Measurements from ENCODE around the gene PAIP2. TPM values are rescaled to one million over a fixed set of nuclear protein-coding genes. Genes with fewer than 3 reads are reported as not detected.
A peak's percentile ranks its signal among the peaks of the same experiment; 100 is the strongest.

Gene PAIP2
- total and polyA plus RNA-seq, 2 of the 4 experiments (the other 2 are of a cell fraction), result 41.9 to 59.5 TPM

GRCh38 chr5:139298242-139298641 is 43.4 kb upstream of the PAIP2 start:
- no peaks in the 10 kb centered on the region for H3K27me3 ChIP-seq (ENCODE audit: control insufficient read depth, insufficient read depth, low read length)
- no peak overlapping the region for H3K18ac ChIP-seq (ENCODE audit: low read depth, low read length)
- H4K8ac ChIP-seq (ENCODE audit: low read depth in 2 of 2, low read length in 2 of 2), result no peak overlapping the region
- H2AFZ ChIP-seq (replicated peaks; ENCODE audit: low read length, poor library complexity), result no peak overlapping the region
- H3K79me1 ChIP-seq (ENCODE audit: low read depth in 1 of 2, low read length in 2 of 2), result peaks cover 0 to 27% of the 10 kb centered on the region in 2 experiments; a peak in 2 of 4 replicates
- H3K56ac ChIP-seq (ENCODE audit: extremely low read depth, insufficient read depth, low read length), result no peak overlapping the region
- no peak overlapping the region for H2BK15ac ChIP-seq (ENCODE audit: low read depth, low read length)
- no peak for DNase-seq
- no peak overlapping the region for H2AK5ac ChIP-seq (ENCODE audit: low read depth, low read length)
- BruUV-seq (replicated peaks), result no TSS peak
- ATAC-seq (ENCODE audit: low read depth), result no peak
- peak overlapping the region; percentile 38; the same call in 1 of the 2 replicates for H3K23ac ChIP-seq (ENCODE audit: low read depth, low read length)
- H3K4me1 ChIP-seq (ENCODE audit: control insufficient read depth, insufficient read depth, low read length), result peaks cover 7% of the 10 kb centered on the region
- no peak overlapping the region for H2AK9ac ChIP-seq (replicated peaks; ENCODE audit: low read depth, low read length, poor library complexity)
- H3K14ac ChIP-seq (replicated peaks; ENCODE audit: low read depth, low read length), result no peak overlapping the region
- intact Hi-C loops (cut with micrococcal nuclease), result no loop called here
- H2BK20ac ChIP-seq (ENCODE audit: low read depth, low read length), result no peak overlapping the region
- TF ChIP-seq RFX5 (IDR thresholded peaks at IDR 0.05; ENCODE audit: low read depth, low read length), result no peak
- no peak for TF ChIP-seq USF2 (IDR thresholded peaks at IDR 0.05; ENCODE audit: low read depth, low read length)
- no peak for TF ChIP-seq RCOR1 (IDR thresholded peaks at IDR 0.05; ENCODE audit: insufficient replicate concordance, low read length)
- TF ChIP-seq NFE2L2 (IDR thresholded peaks at IDR 0.05; ENCODE audit: low read depth, low read length), result no peak
- TF ChIP-seq FOS (IDR thresholded peaks at IDR 0.05; ENCODE audit: low read depth, low read length), result no peak
- no peak for TF ChIP-seq MAFK (IDR thresholded peaks at IDR 0.05; ENCODE audit: low read depth, low read length)
- TF ChIP-seq ELK1 (IDR thresholded peaks at IDR 0.05; ENCODE audit: borderline replicate concordance, low read depth, low read length), result no peak
- no peak for TF ChIP-seq RAD21 (IDR thresholded peaks at IDR 0.05; ENCODE audit: low read length)
- no peak for TF ChIP-seq SMC3 (IDR thresholded peaks at IDR 0.05; ENCODE audit: low read depth, low read length)
- TF ChIP-seq CEBPB (IDR thresholded peaks at IDR 0.05; ENCODE audit: low read depth, low read length), result no peak
- TF ChIP-seq MXI1 (IDR thresholded peaks at IDR 0.05; ENCODE audit: borderline replicate concordance, low read depth, low read length), result no peak
- no peak for TF ChIP-seq CHD1 (IDR thresholded peaks at IDR 0.05; ENCODE audit: low read depth, low read length)
- TF ChIP-seq MAZ (IDR thresholded peaks at IDR 0.05; ENCODE audit: borderline replicate concordance, low read depth, low read length), result no peak
- TF ChIP-seq CTCF (conservative IDR thresholded peaks at IDR 0.05; ENCODE audit: low read depth, low read length), result no peak
- TF ChIP-seq POLR2A (IDR thresholded peaks at IDR 0.05; ENCODE audit: low read depth, low read length), result no peak
- no peak for TF ChIP-seq BHLHE40 (IDR thresholded peaks at IDR 0.05; ENCODE audit: low read depth, low read length)
- peaks cover 97% of the 10 kb centered on the region for H4K20me1 ChIP-seq (ENCODE audit: insufficient read depth, low read length)
- no peak overlapping the region for H3K4me3 ChIP-seq (ENCODE audit: insufficient read depth, low read depth, low read length)
- H3K4ac ChIP-seq (ENCODE audit: low read depth, low read length), result no peak overlapping the region
- WGBS, 2 experiments (ENCODE audit: extremely low coverage in 2 of 2, insufficient read length in 1 of 2), result 53% methylated on average over 3 of the region's 11 CpGs; no CpG with 5 or more reads in 1 of the 2 experiments
- H4K91ac ChIP-seq (ENCODE audit: insufficient read depth, low read depth, low read length), result no peak overlapping the region
- no peaks in the 10 kb centered on the region for H3K9me3 ChIP-seq (ENCODE audit: control insufficient read depth, insufficient read depth, low read length)
- in situ Hi-C loops (cut with MboI; ENCODE audit: low sequenced_read_pairs), result no loop called here
- H3K9me1 ChIP-seq (ENCODE audit: insufficient read depth, low read length), result peaks cover 15% of the 10 kb centered on the region
- dilution Hi-C loops (cut with HindIII; ENCODE audit: low sequenced_read_pairs, unreplicated experiment), result no loop called here
- H2BK120ac ChIP-seq (ENCODE audit: low read depth, low read length), result no peak overlapping the region
- H2BK5ac ChIP-seq (ENCODE audit: low read depth, low read length, poor library complexity, severe bottlenecking), result no peak overlapping the region
- H3K9ac ChIP-seq (ENCODE audit: low read depth, low read length), result no peak overlapping the region
- CTCF ChIA-PET, result no interaction called here
- no peak overlapping the region for H3K27ac ChIP-seq (ENCODE audit: insufficient read depth, low read length)
- H3K4me2 ChIP-seq (ENCODE audit: low read depth, low read length), result no peak overlapping the region
- H3K36me3 ChIP-seq (ENCODE audit: control insufficient read depth, insufficient read depth, low read length), result no peaks in the 10 kb centered on the region
- POLR2A ChIA-PET (ENCODE audit: unreplicated experiment), result no interaction called here
- no peak overlapping the region for H4K5ac ChIP-seq (ENCODE audit: low read depth, low read length)

Data from IMR-90 (cell line).